MM.1S (cell line): Measurements from ENCODE around the gene TAS2R60.
"Not testable (repeated sequence)": the region's sequence is repeated elsewhere in the genome, so short reads cannot be mapped to it uniquely, and the experiment has no call there.

Source experiments
- DNase-seq: peaks from one replicate; pipeline ENCODE4 v3.0.0-alpha.2; 2015
- H2AFZ ChIP-seq: fragments of 300-600 bp; sonication (generic); 2 replicates; pipeline ENCODE4 v1.6.0; 2016; ENCODE audit warnings: antibody characterized with exemption, low read length
- H3F3A ChIP-seq: fragments of 300-600 bp; sonication (generic); 2 replicates; pipeline ENCODE4 v1.6.1; 2016; ENCODE audit warnings: mild to moderate bottlenecking, antibody characterized with exemption, low read length, moderate library complexity, mixed read lengths; ENCODE audit not compliant: insufficient read depth
- H3K27ac ChIP-seq: fragments of 300-600 bp; sonication (generic); 2 replicates; pipeline ENCODE4 v1.5.1; 2016; ENCODE audit warnings: mild to moderate bottlenecking, low read length
- H3K27me3 ChIP-seq: fragments of 300-600 bp; sonication (generic); replicated peaks from 2 replicates; pipeline ENCODE4 v1.6.0; 2016; ENCODE audit warnings: low read length; ENCODE audit not compliant: insufficient read depth
- H3K36me3 ChIP-seq: fragments of 300-600 bp; sonication (generic); replicated peaks from 2 replicates; pipeline ENCODE4 v1.6.1; 2016; ENCODE audit warnings: mild to moderate bottlenecking, low read length, mixed read lengths; ENCODE audit not compliant: insufficient read depth
- H3K4me1 ChIP-seq: fragments of 300-600 bp; sonication (generic); 2 replicates; pipeline ENCODE4 v1.6.1; 2016; ENCODE audit warnings: low read length, mixed read lengths
- H3K4me2 ChIP-seq: fragments of 300-600 bp; sonication (generic); 2 replicates; pipeline ENCODE4 v1.6.0; 2016; ENCODE audit warnings: low read depth, low read length
- H3K4me3 ChIP-seq: fragments of 300-600 bp; sonication (generic); 2 replicates; pipeline ENCODE4 v1.5.1; 2016; ENCODE audit warnings: low read length, mixed read lengths
- H3K79me2 ChIP-seq: fragments of 300-600 bp; sonication (generic); 2 replicates; pipeline ENCODE4 v1.6.1; 2016; ENCODE audit warnings: mixed run types, low read length, mixed read lengths
- H3K9ac ChIP-seq: fragments of 300-600 bp; sonication (generic); 2 replicates; pipeline ENCODE4 v1.6.1; 2016; ENCODE audit warnings: low read length, mixed read lengths
- H3K9me2 ChIP-seq: fragments of 300-600 bp; sonication (generic); replicated peaks from 2 replicates; pipeline ENCODE4 v1.6.1; 2016; ENCODE audit warnings: mild to moderate bottlenecking, low read length, mixed read lengths; ENCODE audit not compliant: insufficient read depth
- H3K9me3 ChIP-seq: fragments of 300-600 bp; sonication (generic); replicated peaks from 2 replicates; pipeline ENCODE4 v1.6.1; 2016; ENCODE audit warnings: mild to moderate bottlenecking, low read length, mixed read lengths; ENCODE audit not compliant: insufficient read depth
- H4K20me1 ChIP-seq: fragments of 300-600 bp; sonication (generic); 2 replicates; pipeline ENCODE4 v1.6.1; 2016; ENCODE audit warnings: mild to moderate bottlenecking, low read length, moderate library complexity, mixed read lengths; ENCODE audit not compliant: insufficient read depth
- EZH2 ChIP-seq: fragments of 300-600 bp; sonication (generic); optimal IDR thresholded peaks from 2 replicates; pipeline ENCODE3; 2017; ENCODE audit warnings: low read depth, mild to moderate bottlenecking, antibody characterized with exemption, low read length, mixed read lengths
- EZH2phosphoT487 ChIP-seq: fragments of 300-600 bp; sonication (generic); IDR thresholded peaks from 2 replicates; pipeline ENCODE4 v1.6.1; 2018; ENCODE audit warnings: antibody characterized with exemption, low read length
- TF ChIP-seq, protein P1 (sequence below): fragments of 300-600 bp; sonication (generic); IDR thresholded peaks from 2 replicates; pipeline ENCODE4 v1.5.1; 2016; ENCODE audit warnings: antibody characterized with exemption, low read length, mixed read lengths

TAS2R60 gene

DNA sequence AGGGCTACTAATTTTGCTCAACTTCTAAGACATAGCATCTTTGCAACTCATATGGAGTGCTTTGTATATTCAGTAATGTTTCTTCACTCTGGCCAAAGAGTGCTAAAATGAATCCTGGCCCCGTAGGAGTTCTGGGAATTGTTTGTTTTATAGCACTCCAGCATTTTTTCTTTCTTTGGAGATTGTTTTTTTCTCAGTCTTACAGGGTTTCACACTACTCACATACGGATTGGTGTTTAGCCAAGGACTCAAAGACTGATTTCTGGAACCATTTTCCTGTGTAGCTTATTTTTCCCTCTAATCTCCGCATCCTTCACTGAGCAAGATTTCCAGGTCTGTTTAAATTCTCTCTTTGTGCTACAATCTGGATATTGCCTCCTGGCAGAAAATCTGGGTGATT lies 40.9 kb downstream of the TAS2R60 start:
- no peaks in the 10 kb centered on the region for H4K20me1 ChIP-seq
- no peaks in the 10 kb centered on the region for H3K27me3 ChIP-seq
- no peak for DNase-seq
- no peaks in the 10 kb centered on the region for H3K9me2 ChIP-seq
- H3F3A ChIP-seq, result peaks cover 3% of the 10 kb centered on the region; the same call in 1 of the 2 replicates
- no peaks in the 10 kb centered on the region for H3K79me2 ChIP-seq
- H3K4me1 ChIP-seq, result peaks cover 17% of the 10 kb centered on the region
- H3K4me3 ChIP-seq, result no peak overlapping the region
- no peaks in the 10 kb centered on the region for H3K36me3 ChIP-seq
- H3K27ac ChIP-seq, result no peak overlapping the region
- no peak overlapping the region for H2AFZ ChIP-seq
- H3K9me3 ChIP-seq, result no peaks in the 10 kb centered on the region
- H3K9ac ChIP-seq, result no peak overlapping the region
- TF ChIP-seq EZH2phosphoT487 (no peak), EZH2 (no peak)
- TF ChIP-seq, protein P1, sequence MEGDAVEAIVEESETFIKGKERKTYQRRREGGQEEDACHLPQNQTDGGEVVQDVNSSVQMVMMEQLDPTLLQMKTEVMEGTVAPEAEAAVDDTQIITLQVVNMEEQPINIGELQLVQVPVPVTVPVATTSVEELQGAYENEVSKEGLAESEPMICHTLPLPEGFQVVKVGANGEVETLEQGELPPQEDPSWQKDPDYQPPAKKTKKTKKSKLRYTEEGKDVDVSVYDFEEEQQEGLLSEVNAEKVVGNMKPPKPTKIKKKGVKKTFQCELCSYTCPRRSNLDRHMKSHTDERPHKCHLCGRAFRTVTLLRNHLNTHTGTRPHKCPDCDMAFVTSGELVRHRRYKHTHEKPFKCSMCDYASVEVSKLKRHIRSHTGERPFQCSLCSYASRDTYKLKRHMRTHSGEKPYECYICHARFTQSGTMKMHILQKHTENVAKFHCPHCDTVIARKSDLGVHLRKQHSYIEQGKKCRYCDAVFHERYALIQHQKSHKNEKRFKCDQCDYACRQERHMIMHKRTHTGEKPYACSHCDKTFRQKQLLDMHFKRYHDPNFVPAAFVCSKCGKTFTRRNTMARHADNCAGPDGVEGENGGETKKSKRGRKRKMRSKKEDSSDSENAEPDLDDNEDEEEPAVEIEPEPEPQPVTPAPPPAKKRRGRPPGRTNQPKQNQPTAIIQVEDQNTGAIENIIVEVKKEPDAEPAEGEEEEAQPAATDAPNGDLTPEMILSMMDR, result no peak
- H3K4me2 ChIP-seq, result no peak overlapping the region

DNA sequence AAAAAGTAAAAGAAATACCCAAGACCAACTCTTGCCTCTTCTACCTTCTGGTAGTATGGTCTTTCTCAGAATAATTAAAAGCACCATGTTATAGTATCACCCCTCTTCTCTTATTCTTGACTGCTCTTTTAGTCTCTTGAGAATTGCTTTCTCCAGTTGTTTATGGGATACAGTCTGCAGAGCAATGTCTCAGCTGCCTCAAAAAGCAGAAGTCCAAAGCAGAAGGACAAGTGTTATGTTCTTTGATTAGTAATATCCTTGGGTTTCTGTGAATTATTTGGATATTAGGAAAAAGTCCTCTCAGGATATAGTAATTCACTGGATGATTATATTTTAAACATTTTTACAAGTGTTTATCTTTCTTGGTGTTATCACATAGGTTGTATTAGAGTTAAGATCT lies 41.8 kb downstream of the TAS2R60 start:
- TF ChIP-seq EZH2phosphoT487 (no peak), EZH2 (no peak)
- TF ChIP-seq, protein P1, result no peak
- H3F3A ChIP-seq, result peaks cover 3% of the 10 kb centered on the region; the same call in 1 of the 2 replicates
- DNase-seq, result no peak
- no peaks in the 10 kb centered on the region for H3K36me3 ChIP-seq
- no peak overlapping the region for H3K4me2 ChIP-seq
- no peaks in the 10 kb centered on the region for H3K79me2 ChIP-seq
- no peaks in the 10 kb centered on the region for H3K9me2 ChIP-seq
- peaks cover 17% of the 10 kb centered on the region for H3K4me1 ChIP-seq
- no peaks in the 10 kb centered on the region for H4K20me1 ChIP-seq
- H3K4me3 ChIP-seq, result no peak overlapping the region
- H3K27ac ChIP-seq, result no peak overlapping the region
- H3K9me3 ChIP-seq, result no peaks in the 10 kb centered on the region
- H2AFZ ChIP-seq, result no peak overlapping the region
- H3K9ac ChIP-seq, result no peak overlapping the region
- no peaks in the 10 kb centered on the region for H3K27me3 ChIP-seq

DNA sequence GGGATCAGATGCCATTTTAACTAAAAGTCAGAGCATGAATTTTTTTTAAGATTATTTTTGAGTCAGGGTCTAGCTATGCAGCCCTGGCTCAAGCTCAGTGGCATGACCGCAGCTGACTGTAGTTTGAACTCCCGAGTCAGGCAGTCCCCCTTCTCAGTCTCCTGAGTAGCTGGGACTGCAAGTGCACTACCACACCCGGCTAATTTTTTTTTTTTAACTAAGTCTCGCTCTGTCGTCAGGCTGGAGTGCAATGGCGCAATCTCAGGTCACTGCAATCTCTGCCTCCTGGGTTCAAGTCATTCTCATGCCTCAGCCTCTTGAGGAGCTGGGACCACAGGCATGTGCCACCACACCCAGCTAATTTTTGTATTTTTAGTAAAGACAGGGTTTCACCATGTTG lies 42.2 kb downstream of the TAS2R60 start:
- DNase-seq, result no peak
- peaks cover 17% of the 10 kb centered on the region for H3K4me1 ChIP-seq
- H3K9me2 ChIP-seq, result no peaks in the 10 kb centered on the region
- H3K4me2 ChIP-seq, result no peak overlapping the region
- no peaks in the 10 kb centered on the region for H3K79me2 ChIP-seq
- no peak for TF ChIP-seq EZH2
- no peaks in the 10 kb centered on the region for H4K20me1 ChIP-seq
- H3K27ac ChIP-seq, result no peak overlapping the region
- no peak overlapping the region for H3K9ac ChIP-seq
- peaks cover 3% of the 10 kb centered on the region; the same call in 1 of the 2 replicates for H3F3A ChIP-seq
- no peak overlapping the region for H2AFZ ChIP-seq
- no peak overlapping the region for H3K4me3 ChIP-seq
- H3K36me3 ChIP-seq, result no peaks in the 10 kb centered on the region
- no peaks in the 10 kb centered on the region for H3K9me3 ChIP-seq
- H3K27me3 ChIP-seq, result no peaks in the 10 kb centered on the region

DNA sequence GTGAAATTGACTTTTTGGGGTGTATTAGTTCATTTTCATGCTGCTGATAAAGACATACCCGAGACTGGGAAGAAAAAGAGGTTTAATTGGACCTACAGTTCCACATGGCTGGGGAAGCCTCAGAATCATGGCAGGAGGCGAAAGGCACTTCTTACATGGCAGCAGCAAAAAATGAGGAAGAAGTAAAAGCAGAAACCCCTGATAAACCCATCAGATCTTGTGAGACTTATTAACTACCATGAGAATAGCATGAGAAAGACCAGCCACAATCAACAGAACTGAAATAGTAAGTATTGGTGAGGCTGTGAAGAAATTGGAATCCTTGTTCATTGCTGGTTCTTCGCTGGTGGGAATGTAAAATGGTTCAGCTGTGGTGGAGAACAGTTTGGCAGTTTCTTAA lies 43.0 kb downstream of the TAS2R60 start:
- not testable (repeated sequence) for H3K27me3 ChIP-seq, H3K9me3 ChIP-seq, H3K27ac ChIP-seq, H3K36me3 ChIP-seq, H3K79me2 ChIP-seq, DNase-seq, H3F3A ChIP-seq, H3K9ac ChIP-seq, H2AFZ ChIP-seq, H4K20me1 ChIP-seq, H3K4me3 ChIP-seq, H3K4me2 ChIP-seq, H3K9me2 ChIP-seq
- H3K4me1 ChIP-seq, result peaks cover 17% of the 10 kb centered on the region
